ENCODE data around the gene SNAPC4. TPM values are rescaled to one million over a fixed set of nuclear protein-coding genes. Genes with fewer than 3 reads are reported as not detected.
"Not testable (repeated sequence)": the region's sequence is repeated elsewhere in the genome, so short reads cannot be mapped to it uniquely, and the experiment has no call there.

Gene SNAPC4
- polyA plus RNA-seq, 1 donor from 2014 or later: 6.8 TPM

DNA sequence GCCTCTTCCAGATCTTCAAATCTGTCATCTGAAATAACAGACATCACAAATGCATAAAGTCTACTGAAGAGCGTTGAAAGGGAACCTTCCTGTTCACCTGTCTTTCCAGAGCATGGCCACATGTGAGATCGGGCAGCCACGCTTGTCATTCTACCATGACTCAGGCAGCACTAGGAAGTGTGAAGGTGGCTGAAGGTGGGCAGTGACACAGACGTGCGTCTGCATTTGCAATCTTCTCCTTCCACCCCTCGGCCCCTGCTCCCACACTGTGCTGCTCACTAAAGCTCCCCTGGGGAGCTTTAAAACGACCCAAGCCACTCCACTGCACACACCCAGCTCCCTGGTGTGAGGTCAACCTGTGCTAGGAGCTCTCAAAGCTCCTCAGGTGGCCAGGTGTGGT is 7.9 kb upstream of the SNAPC4 start:
- Histone ChIP-seq H3K79me2 (replicated peaks; ENCODE audit: insufficient read depth, low read length) (peaks cover 31% of the 10 kb centered on the region), H3K9me2 (ENCODE audit: insufficient read depth, low read length) (no peaks in the 10 kb centered on the region), H3K27me3 (ENCODE audit: insufficient read depth, low read depth, low read length) (no peaks in the 10 kb centered on the region), H4K20me1 (ENCODE audit: insufficient read depth) (no peaks in the 10 kb centered on the region), H3K36me3 (ENCODE audit: insufficient read depth, low read length) (no peaks in the 10 kb centered on the region), H3F3A (ENCODE audit: insufficient read depth, low read length, poor library complexity, severe bottlenecking) (no peaks in the 10 kb centered on the region), H3K4me3 (ENCODE audit: low read length) (no peak overlapping the region), H3K9me3 (ENCODE audit: low read length) (no peaks in the 10 kb centered on the region), H3K4me2 (ENCODE audit: low read length) (no peak overlapping the region), H3K9ac (ENCODE audit: low read length) (no peak overlapping the region), H2AFZ (ENCODE audit: low read depth, low read length) (no peak overlapping the region), H3K27ac (ENCODE audit: low read length) (no peak overlapping the region)
- no peak for TF ChIP-seq POLR2AphosphoS5 (IDR thresholded peaks at IDR 0.05)
- no peak for TF ChIP-seq EZH2 (IDR thresholded peaks at IDR 0.05; ENCODE audit: borderline replicate concordance, insufficient read depth, low read length, poor library complexity, severe bottlenecking)
- no peak for TF ChIP-seq MXI1 (conservative IDR thresholded peaks at IDR 0.05; ENCODE audit: poor library complexity, severe bottlenecking)
- no peak for TF ChIP-seq SMC3 (conservative IDR thresholded peaks at IDR 0.05; ENCODE audit: poor library complexity)
- TF ChIP-seq, protein P1, sequence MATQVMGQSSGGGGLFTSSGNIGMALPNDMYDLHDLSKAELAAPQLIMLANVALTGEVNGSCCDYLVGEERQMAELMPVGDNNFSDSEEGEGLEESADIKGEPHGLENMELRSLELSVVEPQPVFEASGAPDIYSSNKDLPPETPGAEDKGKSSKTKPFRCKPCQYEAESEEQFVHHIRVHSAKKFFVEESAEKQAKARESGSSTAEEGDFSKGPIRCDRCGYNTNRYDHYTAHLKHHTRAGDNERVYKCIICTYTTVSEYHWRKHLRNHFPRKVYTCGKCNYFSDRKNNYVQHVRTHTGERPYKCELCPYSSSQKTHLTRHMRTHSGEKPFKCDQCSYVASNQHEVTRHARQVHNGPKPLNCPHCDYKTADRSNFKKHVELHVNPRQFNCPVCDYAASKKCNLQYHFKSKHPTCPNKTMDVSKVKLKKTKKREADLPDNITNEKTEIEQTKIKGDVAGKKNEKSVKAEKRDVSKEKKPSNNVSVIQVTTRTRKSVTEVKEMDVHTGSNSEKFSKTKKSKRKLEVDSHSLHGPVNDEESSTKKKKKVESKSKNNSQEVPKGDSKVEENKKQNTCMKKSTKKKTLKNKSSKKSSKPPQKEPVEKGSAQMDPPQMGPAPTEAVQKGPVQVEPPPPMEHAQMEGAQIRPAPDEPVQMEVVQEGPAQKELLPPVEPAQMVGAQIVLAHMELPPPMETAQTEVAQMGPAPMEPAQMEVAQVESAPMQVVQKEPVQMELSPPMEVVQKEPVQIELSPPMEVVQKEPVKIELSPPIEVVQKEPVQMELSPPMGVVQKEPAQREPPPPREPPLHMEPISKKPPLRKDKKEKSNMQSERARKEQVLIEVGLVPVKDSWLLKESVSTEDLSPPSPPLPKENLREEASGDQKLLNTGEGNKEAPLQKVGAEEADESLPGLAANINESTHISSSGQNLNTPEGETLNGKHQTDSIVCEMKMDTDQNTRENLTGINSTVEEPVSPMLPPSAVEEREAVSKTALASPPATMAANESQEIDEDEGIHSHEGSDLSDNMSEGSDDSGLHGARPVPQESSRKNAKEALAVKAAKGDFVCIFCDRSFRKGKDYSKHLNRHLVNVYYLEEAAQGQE (IDR thresholded peaks at IDR 0.05; ENCODE audit: borderline replicate concordance): no peak
- TF ChIP-seq, protein P2, sequence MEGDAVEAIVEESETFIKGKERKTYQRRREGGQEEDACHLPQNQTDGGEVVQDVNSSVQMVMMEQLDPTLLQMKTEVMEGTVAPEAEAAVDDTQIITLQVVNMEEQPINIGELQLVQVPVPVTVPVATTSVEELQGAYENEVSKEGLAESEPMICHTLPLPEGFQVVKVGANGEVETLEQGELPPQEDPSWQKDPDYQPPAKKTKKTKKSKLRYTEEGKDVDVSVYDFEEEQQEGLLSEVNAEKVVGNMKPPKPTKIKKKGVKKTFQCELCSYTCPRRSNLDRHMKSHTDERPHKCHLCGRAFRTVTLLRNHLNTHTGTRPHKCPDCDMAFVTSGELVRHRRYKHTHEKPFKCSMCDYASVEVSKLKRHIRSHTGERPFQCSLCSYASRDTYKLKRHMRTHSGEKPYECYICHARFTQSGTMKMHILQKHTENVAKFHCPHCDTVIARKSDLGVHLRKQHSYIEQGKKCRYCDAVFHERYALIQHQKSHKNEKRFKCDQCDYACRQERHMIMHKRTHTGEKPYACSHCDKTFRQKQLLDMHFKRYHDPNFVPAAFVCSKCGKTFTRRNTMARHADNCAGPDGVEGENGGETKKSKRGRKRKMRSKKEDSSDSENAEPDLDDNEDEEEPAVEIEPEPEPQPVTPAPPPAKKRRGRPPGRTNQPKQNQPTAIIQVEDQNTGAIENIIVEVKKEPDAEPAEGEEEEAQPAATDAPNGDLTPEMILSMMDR (IDR thresholded peaks at IDR 0.05; ENCODE audit: poor library complexity, severe bottlenecking): no peak
- no peak for TF ChIP-seq RAD21 (conservative IDR thresholded peaks at IDR 0.05)
- no peak for TF ChIP-seq TAF1 (IDR thresholded peaks at IDR 0.05; ENCODE audit: low read depth)

DNA sequence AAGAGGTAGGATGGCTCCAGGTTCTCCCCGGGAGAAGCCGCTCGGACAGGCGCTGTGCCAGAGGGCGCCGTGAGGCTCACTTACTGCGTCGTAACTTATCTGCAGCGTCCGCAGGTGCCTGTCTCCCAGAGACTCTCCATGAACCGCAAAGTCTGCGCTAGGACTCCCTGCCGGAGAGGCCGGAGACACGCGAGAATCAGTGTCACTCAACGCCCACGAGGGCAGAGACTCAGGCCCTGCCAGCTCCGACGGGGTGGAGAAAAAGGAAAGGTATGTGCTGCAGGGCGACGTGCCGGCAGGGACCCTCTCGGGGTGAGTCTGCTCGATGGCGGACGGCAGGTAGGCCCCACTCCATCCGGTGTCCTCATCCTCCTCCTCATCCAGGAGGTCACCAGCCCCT is 7.1 kb upstream of the SNAPC4 start:
- H3F3A ChIP-seq (ENCODE audit: insufficient read depth, low read length, poor library complexity, severe bottlenecking); H3K4me3 ChIP-seq (ENCODE audit: low read length); H2AFZ ChIP-seq (ENCODE audit: low read depth, low read length); H3K27ac ChIP-seq (ENCODE audit: low read length); H3K27me3 ChIP-seq (ENCODE audit: insufficient read depth, low read depth, low read length); H3K9ac ChIP-seq (ENCODE audit: low read length); H4K20me1 ChIP-seq (ENCODE audit: insufficient read depth); H3K4me2 ChIP-seq (ENCODE audit: low read length); H3K36me3 ChIP-seq (ENCODE audit: insufficient read depth, low read length); H3K9me2 ChIP-seq (ENCODE audit: insufficient read depth, low read length); H3K9me3 ChIP-seq (ENCODE audit: low read length): not testable (repeated sequence)
- H3K79me2 ChIP-seq (replicated peaks; ENCODE audit: insufficient read depth, low read length): peaks cover 23% of the 10 kb centered on the region

DNA sequence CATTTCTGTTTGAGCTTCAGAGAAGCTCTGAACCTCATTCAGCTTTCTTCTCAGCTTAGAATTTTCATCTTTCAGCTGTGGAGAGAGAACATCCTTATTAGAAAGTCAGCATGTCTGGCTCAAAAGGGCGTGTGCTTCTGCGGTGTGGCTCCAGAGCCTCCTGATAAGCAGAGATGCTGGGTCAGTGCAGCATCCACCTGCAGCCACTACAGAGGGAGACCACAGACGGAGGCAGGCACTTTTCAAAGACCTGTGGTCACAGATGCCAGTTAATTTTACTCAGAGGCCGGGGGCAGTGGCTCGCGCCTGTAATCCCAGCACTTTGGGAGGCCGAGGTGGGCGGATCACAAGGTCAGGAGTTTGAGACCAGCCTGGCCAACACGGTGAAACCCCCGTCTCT is 5.9 kb upstream of the SNAPC4 start:
- H3K9me2 ChIP-seq (ENCODE audit: insufficient read depth, low read length); H2AFZ ChIP-seq (ENCODE audit: low read depth, low read length); H4K20me1 ChIP-seq (ENCODE audit: insufficient read depth); H3K27me3 ChIP-seq (ENCODE audit: insufficient read depth, low read depth, low read length); H3K27ac ChIP-seq (ENCODE audit: low read length); H3K36me3 ChIP-seq (ENCODE audit: insufficient read depth, low read length); H3K4me2 ChIP-seq (ENCODE audit: low read length); H3K9ac ChIP-seq (ENCODE audit: low read length); H3K9me3 ChIP-seq (ENCODE audit: low read length); H3F3A ChIP-seq (ENCODE audit: insufficient read depth, low read length, poor library complexity, severe bottlenecking); H3K4me3 ChIP-seq (ENCODE audit: low read length): not testable (repeated sequence)
- peaks cover 11% of the 10 kb centered on the region for H3K79me2 ChIP-seq (replicated peaks; ENCODE audit: insufficient read depth, low read length)

Measured in neural cell (in vitro differentiated cells).